Measurements from ENCODE around the gene PHF13.

PHF13 gene

DNA sequence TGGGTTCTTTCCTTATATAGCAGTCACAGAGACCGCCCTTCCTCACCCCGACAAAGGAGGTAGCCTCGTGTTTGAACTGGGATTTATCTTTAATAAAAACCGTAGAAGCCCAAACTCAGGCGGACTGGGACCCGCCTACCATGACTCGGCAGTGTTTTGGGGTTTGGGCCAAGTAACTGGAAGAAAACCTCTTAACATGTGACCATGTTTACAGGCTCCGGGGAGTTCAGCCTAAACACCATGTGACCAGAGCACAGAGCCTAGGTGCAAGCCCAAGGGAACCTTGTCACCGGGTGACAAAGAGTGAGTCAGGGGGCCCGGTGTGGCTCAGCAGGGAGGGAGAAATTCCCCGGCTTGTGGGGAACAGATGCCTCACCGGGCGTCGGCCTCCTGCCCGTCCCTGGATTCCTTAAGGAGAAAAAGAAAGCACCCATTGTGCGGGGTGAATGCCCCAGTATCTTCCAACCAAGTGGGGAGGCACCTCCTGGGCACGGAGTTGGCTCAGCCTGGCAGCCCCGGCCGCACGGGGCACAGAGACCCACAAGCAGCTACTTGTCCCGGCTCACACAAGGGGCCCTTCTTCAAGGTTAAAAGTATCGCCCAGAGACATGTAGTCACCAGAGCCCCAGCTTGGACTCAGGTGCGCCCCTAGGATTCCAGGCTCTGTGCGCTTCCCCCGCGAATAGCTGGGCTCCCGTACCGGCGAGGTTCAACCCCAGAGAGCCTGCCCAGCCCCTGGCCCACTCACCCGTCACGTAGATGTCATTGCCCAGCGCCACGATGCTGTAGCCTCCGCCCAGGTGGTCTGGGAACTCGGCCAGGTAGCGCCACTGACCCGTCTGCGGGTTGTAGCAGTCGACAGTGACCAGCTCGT lies 12.2 kb upstream of the PHF13 start:
- peak; percentile 78 to 81 (median 79) for DNase-seq (ENCODE audit: low read depth in 2 of 3, low spot score in 1 of 3)

- DNase-seq (ENCODE audit: low read depth in 2 of 3, low spot score in 1 of 3), result no peak
Measured at GRCh38 chr1:6601923-6602668, 11.4 kb upstream of the PHF13 start.

DNA sequence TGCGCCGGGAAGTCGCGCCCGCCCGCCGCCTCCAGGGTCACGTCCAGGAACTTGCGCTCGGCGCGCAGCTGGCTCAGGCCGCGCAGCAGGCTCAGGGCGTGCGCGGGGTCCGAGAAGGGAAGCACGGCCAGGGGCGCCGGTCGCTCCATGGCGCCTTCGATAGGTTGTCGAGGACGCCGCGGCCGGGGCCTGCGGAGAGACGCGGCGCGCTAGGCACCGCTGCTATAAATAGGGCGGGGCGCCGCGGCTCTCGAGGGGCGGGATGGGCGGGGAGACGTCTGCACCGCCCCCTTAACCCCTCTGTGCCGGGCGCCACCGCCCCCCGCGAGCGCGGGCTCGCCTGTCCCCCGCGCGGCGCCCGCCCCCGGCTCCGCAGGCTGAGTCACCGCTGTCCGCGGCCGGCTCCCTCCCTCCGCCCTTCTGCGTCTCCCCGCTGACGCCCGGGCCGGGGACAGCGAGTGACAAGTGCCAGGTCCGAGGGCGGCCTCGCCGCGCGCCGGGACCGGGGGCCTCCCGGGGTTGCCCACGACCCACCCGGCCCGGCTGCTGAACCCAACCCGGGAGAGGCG lies 10.8 kb upstream of the PHF13 start, which contains the start of gene KLHL21:
TSS of gene KLHL21 (minus strand) at position 201 of the 569 bp plus-strand sequence. CDS start at position 149, 52 bp downstream.
- peak; percentile 72 to 87 (median 74) for DNase-seq (ENCODE audit: low read depth in 2 of 3, low spot score in 1 of 3)

- peak in 2 of 3 donors; percentile 47 to 54 for DNase-seq (ENCODE audit: low read depth in 2 of 3, low spot score in 1 of 3)
Measured at GRCh38 chr1:6603238-6603914, 10.2 kb upstream of the PHF13 start.

DNA sequence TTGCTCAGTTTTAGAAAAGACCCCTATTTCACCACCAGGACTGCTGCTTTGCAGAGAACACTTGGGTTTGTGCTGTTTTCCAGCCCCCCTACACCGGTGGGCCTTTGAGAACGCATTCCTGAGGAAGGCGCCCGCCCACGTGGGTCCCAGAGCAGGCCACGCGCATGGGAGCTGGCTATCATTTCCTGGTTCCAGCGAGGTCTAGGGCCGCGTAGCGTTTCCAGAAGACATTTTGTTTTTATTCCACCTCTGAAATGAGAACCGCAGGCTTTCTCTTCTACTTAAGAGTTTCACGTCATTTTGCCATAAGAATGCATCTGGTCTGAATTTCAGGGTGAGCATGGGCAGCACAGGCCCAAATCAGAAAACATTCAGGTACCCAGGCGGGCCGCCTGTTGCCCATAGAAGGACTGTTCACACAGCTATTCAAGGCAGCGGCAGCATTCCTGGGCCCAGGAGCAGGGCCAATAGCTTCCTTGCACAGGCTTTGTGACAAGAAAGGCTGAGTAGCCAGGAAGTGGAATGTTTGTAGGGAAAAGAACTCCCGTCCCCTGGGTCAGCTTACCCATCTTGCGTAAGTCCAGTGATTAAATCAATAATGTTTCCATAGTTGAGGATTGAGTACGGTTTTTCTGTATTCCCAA lies 9.5 kb upstream of the PHF13 start:
- DNase-seq (ENCODE audit: low read depth in 2 of 3, low spot score in 1 of 3), result no peak

- no peak for DNase-seq (ENCODE audit: low read depth in 2 of 3, low spot score in 1 of 3)
Measured at GRCh38 chr1:6612641-6613360, 730 bp upstream of the PHF13 start.

DNA sequence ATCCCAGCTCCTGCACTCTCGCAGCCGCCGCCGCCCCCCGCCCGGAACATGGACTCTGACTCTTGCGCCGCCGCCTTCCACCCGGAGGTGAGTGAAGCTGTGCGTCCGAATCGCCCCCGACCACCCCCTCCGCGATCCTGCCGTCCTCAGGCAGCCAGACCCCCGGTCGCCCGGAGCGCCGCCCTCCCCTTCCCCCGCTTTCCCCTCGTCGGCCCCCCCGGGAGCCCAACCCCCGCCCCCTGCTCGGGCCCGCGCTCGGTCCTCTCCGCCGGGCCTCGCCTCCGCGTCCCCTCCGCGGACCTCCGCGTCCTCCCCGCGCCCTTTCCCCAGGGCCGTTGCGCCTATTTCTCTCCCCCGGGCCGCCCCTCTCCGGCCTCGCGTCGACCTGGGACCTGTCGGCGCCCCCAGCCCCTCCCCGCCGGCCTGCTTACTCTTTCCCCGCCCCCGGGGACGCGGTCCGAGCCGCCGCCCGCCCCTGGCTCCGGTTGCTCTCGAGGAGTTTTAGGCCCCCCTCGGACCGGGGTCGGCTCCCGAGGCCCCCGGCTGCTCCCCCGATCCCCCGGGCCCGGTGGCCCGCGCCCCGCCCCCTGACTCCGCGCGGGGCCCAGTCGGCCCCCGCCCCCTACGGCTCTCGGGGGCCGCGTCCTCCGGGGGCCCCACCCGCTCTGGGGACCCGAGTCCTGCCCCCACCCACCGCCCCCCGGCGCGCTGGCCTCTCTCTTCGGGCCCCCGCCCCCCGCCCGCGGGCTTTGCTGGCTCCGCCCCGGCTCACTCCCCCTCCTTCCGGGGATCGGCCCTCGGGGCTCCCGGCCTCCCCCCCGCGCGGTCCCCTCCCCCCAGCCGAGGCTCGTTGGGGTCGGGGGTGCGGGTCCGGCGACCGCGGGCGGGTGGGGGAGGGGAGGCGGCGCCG lies 743 bp downstream of the PHF13 start:
- DNase-seq (ENCODE audit: low read depth in 2 of 3, low spot score in 1 of 3), result peak in 1 of 3 donors; percentile 45

DNA sequence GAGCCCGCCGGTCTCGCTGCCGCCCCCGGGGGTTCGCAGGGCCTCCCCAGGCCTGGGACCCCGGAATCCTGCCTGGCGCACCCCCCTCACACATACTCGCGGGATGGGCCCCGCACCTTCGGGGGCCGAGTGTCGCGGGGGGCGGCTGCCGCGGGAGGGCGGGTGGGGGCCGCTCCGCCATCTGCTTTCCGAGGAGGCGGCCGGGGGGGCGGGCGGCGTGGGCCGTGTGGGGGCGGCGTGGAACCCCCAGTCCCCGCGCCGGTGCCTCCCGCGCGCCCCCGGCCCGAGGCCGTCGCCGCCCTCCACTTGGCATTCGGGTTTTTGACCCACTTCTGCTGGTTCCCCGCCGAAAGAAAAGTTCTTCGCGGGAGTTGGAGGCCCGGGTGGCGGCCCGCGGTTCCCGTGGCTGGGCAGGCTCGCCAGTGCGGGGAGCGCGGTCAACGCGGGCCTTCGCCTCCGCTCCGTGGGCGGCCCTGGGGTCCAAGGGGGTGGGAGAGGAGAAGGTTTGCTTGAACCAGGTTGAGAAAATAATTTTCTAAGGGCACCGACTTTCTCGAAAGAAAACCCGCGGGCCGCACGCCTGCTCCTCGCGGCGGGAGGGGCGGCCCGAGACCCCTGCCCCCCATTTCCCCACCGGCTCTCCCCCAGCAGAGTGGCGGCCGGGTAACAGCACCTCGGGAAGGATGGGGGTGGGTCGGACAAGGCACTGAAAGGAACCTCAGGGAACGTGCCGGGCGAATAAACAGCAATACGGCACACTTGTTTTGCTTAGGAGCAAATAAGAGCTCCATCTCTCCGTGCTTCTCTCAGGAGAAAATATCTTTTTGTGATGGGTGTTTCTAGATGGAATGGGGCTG lies 1.6 kb downstream of the PHF13 start:
- no peak for DNase-seq (ENCODE audit: low read depth in 2 of 3, low spot score in 1 of 3)

DNA sequence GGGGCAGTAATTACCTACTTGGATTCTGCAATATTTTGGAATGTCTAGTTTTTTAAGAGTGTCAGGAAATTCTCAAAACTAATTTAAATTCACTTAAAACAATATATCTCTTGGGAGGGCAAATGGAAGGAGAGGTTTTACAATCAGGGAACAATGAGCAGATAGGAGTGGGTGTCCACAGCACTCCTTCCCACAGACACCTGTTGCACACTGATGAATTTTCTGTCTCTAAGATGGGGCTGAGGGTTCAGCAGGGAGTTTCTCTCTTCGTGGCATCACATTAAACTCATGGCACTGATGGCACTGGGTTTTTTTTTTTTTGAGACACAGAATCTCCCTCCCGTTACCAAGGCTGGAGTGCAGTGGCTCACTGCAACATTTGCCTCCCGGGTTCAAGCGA lies 5.5 kb downstream of the PHF13 start:
- no peak for DNase-seq (ENCODE audit: low read depth in 2 of 3, low spot score in 1 of 3)

- DNase-seq (ENCODE audit: low read depth in 2 of 3, low spot score in 1 of 3), result no peak
Measured at GRCh38 chr1:6621429-6622391, 8.2 kb downstream of the PHF13 start.

GRCh38 chr1:6622396-6623152 lies 9.0 kb downstream of the PHF13 start:
- DNase-seq (ENCODE audit: low read depth in 2 of 3, low spot score in 1 of 3), result no peak

GRCh38 chr1:6623269-6623965 lies 9.9 kb downstream of the PHF13 start:
- no peak for DNase-seq (ENCODE audit: low read depth in 2 of 3, low spot score in 1 of 3)

GRCh38 chr1:6624710-6625583 lies 11.4 kb downstream of the PHF13 start, which contains the start of gene THAP3:
Gene THAP3 (plus strand): TSS chr1:6624868. CDS start chr1:6625219, 351 bp downstream.
- peak; percentile 76 to 88 (median 82) for DNase-seq (ENCODE audit: low read depth in 2 of 3, low spot score in 1 of 3)

GRCh38 chr1:6625584-6626149 lies 12.1 kb downstream of the PHF13 start:
- no peak for DNase-seq (ENCODE audit: low read depth in 2 of 3, low spot score in 1 of 3)

All from stimulated activated CD4-positive, alpha-beta T cell treated with anti-CD3 and anti-CD28 coated beads, Interleukin-12 subunit alpha, Interleukin-12 subunit beta, amount 100 ng/mL, for 48 hours (primary cell).